Measurements from ENCODE around the gene ADM5. TPM values are rescaled to one million over a fixed set of nuclear protein-coding genes. Genes with fewer than 3 reads are reported as not detected.

Gene ADM5
- total RNA-seq, 1 donor, result 0.63 TPM

GRCh38 chr19:49645592-49645991, 43.8 kb upstream of the ADM5 start:
- TF ChIP-seq CTCF (IDR thresholded peaks at IDR 0.05; ENCODE audit: insufficient read depth, low read length), result no peak
- H3K4me3 ChIP-seq (ENCODE audit: low read depth, low read length), result no peak overlapping the region
- no peak for DNase-seq (ENCODE audit: low read depth)

GRCh38 chr19:49645995-49646394, 43.4 kb upstream of the ADM5 start:
- no peak overlapping the region for H3K4me3 ChIP-seq (ENCODE audit: low read depth, low read length)
- DNase-seq (ENCODE audit: low read depth), result no peak
- no peak for TF ChIP-seq CTCF (IDR thresholded peaks at IDR 0.05; ENCODE audit: insufficient read depth, low read length)

- TF ChIP-seq CTCF (IDR thresholded peaks at IDR 0.05; ENCODE audit: insufficient read depth, low read length), result no peak
- no peak for DNase-seq (ENCODE audit: low read depth)
- H3K4me3 ChIP-seq (ENCODE audit: low read depth, low read length), result no peak overlapping the region
Measured at GRCh38 chr19:49646586-49646985, 42.8 kb upstream of the ADM5 start.

- DNase-seq (ENCODE audit: low read depth), result no peak
- TF ChIP-seq CTCF (IDR thresholded peaks at IDR 0.05; ENCODE audit: insufficient read depth, low read length), result no peak
- no peak overlapping the region for H3K4me3 ChIP-seq (ENCODE audit: low read depth, low read length)
Measured at GRCh38 chr19:49651029-49651819, 38.2 kb upstream of the ADM5 start.

GRCh38 chr19:49651820-49652550, 37.4 kb upstream of the ADM5 start:
- DNase-seq (ENCODE audit: low read depth), result no peak
- TF ChIP-seq CTCF (IDR thresholded peaks at IDR 0.05; ENCODE audit: insufficient read depth, low read length), result no peak
- no peak overlapping the region for H3K4me3 ChIP-seq (ENCODE audit: low read depth, low read length)

GRCh38 chr19:49652551-49653465, 36.6 kb upstream of the ADM5 start:
- TF ChIP-seq CTCF (IDR thresholded peaks at IDR 0.05; ENCODE audit: insufficient read depth, low read length), result no peak
- DNase-seq (ENCODE audit: low read depth), result no peak
- no peak overlapping the region for H3K4me3 ChIP-seq (ENCODE audit: low read depth, low read length)

All from fibroblast of the aortic adventitia (primary cell).